ENCODE data around the gene UBE2F.

DNA sequence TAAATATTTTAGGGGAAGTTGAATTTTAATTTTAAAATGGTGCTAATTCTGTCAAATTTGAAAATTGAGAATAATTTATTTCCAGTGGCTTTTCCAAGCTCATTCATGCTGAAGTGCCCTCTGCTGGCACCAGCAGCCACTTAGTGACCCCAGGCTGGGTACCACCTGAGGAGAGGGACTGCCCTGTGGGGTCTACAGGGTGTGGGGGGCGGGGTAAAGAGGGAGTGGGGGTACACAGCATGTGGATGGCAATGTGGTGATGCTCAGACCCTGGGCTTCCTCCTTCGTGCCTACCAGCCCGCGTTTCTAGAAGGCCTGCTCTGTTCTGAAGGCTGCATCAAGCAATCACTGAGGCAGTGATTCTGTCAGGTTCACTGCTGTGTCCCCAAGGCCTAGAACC is 48.9 kb downstream of the UBE2F start:
- TF ChIP-seq, protein P1, sequence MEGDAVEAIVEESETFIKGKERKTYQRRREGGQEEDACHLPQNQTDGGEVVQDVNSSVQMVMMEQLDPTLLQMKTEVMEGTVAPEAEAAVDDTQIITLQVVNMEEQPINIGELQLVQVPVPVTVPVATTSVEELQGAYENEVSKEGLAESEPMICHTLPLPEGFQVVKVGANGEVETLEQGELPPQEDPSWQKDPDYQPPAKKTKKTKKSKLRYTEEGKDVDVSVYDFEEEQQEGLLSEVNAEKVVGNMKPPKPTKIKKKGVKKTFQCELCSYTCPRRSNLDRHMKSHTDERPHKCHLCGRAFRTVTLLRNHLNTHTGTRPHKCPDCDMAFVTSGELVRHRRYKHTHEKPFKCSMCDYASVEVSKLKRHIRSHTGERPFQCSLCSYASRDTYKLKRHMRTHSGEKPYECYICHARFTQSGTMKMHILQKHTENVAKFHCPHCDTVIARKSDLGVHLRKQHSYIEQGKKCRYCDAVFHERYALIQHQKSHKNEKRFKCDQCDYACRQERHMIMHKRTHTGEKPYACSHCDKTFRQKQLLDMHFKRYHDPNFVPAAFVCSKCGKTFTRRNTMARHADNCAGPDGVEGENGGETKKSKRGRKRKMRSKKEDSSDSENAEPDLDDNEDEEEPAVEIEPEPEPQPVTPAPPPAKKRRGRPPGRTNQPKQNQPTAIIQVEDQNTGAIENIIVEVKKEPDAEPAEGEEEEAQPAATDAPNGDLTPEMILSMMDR (conservative IDR thresholded peaks at IDR 0.05; ENCODE audit: low read depth, low read length), result peak; percentile 33; the same call in 1 of the 2 replicates
- TF ChIP-seq EZH2 (IDR thresholded peaks at IDR 0.05; ENCODE audit: borderline replicate concordance, low read depth, low read length, poor library complexity, severe bottlenecking), result no peak

All from A673 (cell line).